ENCODE results near the gene ALG8.

- no peak for TF ChIP-seq ZNF274 (IDR thresholded peaks at IDR 0.05; ENCODE audit: low read depth, low read length)
- TF ChIP-seq SUZ12 (IDR thresholded peaks at IDR 0.05; ENCODE audit: extremely low read depth, insufficient read depth, insufficient read length) = no peak
Measured at GRCh38 chr11:78069465-78069864, 70.0 kb downstream of the ALG8 start.
